Rectal smooth muscle tissue (tissue), 1 donor: ENCODE measurements around the gene CASKIN1.
A peak's percentile ranks its signal among the peaks of the same experiment; 100 is the strongest.
"Not testable (repeated sequence)": the region's sequence is repeated elsewhere in the genome, so short reads cannot be mapped to it uniquely, and the experiment has no call there.

Source experiments
- H3K27ac ChIP-seq: one replicate; pipeline ENCODE4 v1.7.0; 2013; ENCODE audit warnings: low read depth, low read length, inconsistent platforms
- H3K27me3 ChIP-seq: one replicate; pipeline ENCODE4 v1.7.0; 2013; ENCODE audit warnings: low read length; ENCODE audit not compliant: control insufficient read depth, insufficient read depth
- H3K36me3 ChIP-seq: one replicate; pipeline ENCODE4 v1.7.0; 2013; ENCODE audit warnings: low read length; ENCODE audit not compliant: control insufficient read depth, insufficient read depth
- H3K4me1 ChIP-seq: one replicate; pipeline ENCODE4 v1.7.0; 2013; ENCODE audit warnings: low read length; ENCODE audit not compliant: control insufficient read depth, insufficient read depth
- H3K4me3 ChIP-seq: one replicate; pipeline ENCODE4 v1.7.0; 2013; ENCODE audit warnings: low read length
- H3K9ac ChIP-seq: one replicate; pipeline ENCODE4 v1.7.0; 2013; ENCODE audit warnings: low read length

Gene CASKIN1

GRCh38 chr16:2148714-2149629 is 47.4 kb downstream of the CASKIN1 start:
- Histone ChIP-seq H3K36me3 (peaks cover 4% of the 10 kb centered on the region), H3K4me3 (peak overlapping the region; percentile 55), H3K9ac (no peak overlapping the region), H3K27me3 (peaks cover 3% of the 10 kb centered on the region), H3K4me1 (peaks cover 18% of the 10 kb centered on the region), H3K27ac (no peak overlapping the region)

- Histone ChIP-seq H3K4me3 (peak within 1 kb of the TSS; percentile 62), H3K27ac (peak within 1 kb of the TSS; percentile 48), H3K9ac (peak within 1 kb of the TSS; percentile 21), H3K36me3 (peaks cover 4% of the 10 kb centered on the region), H3K27me3 (peaks cover 3% of the 10 kb centered on the region), H3K4me1 (peaks cover 12% of the 10 kb centered on the region)
Observed at GRCh38 chr16:2147981-2148671, 48.3 kb downstream of the CASKIN1 start, which contains the start of gene RAB26. Gene RAB26 (plus strand): TSS chr16:2148625. CDS start chr16:2148784, 159 bp downstream.

GRCh38 chr16:2147378-2147777 is 49.0 kb downstream of the CASKIN1 start:
- H3K4me1 ChIP-seq: peaks cover 5% of the 10 kb centered on the region
- no peak overlapping the region for H3K9ac ChIP-seq

GRCh38 chr16:2145843-2146242 is 50.6 kb downstream of the CASKIN1 start:
- no peaks in the 10 kb centered on the region for H3K27me3 ChIP-seq
- H3K4me1 ChIP-seq: peaks cover 5% of the 10 kb centered on the region
- no peak overlapping the region for H3K27ac ChIP-seq
- H3K4me3 ChIP-seq: no peak overlapping the region
- H3K9ac ChIP-seq: no peak overlapping the region
- H3K36me3 ChIP-seq: no peaks in the 10 kb centered on the region

More at GRCh38 chr16:2147378-2147777, 49.0 kb downstream of the CASKIN1 start:
- Histone ChIP-seq H3K36me3 (peaks cover 4% of the 10 kb centered on the region), H3K27me3 (peaks cover 3% of the 10 kb centered on the region), H3K4me3 (no peak overlapping the region), H3K27ac (no peak overlapping the region)

GRCh38 chr16:2143878-2144485 is 52.4 kb downstream of the CASKIN1 start:
- Histone ChIP-seq H3K27me3 (no peaks in the 10 kb centered on the region), H3K9ac (no peak overlapping the region)

GRCh38 chr16:2142942-2143877 is 53.2 kb downstream of the CASKIN1 start:
- Histone ChIP-seq H3K4me3 (no peak overlapping the region), H3K36me3 (no peaks in the 10 kb centered on the region), H3K9ac (no peak overlapping the region), H3K4me1 (no peaks in the 10 kb centered on the region), H3K27me3 (no peaks in the 10 kb centered on the region), H3K27ac (no peak overlapping the region)

More at GRCh38 chr16:2143878-2144485, 52.4 kb downstream of the CASKIN1 start:
- Histone ChIP-seq H3K36me3 (no peaks in the 10 kb centered on the region), H3K27ac (no peak overlapping the region), H3K4me1 (peaks cover 2% of the 10 kb centered on the region), H3K4me3 (no peak overlapping the region)

- H3K27me3 ChIP-seq, H3K9ac ChIP-seq, H3K4me1 ChIP-seq, H3K36me3 ChIP-seq: not testable (repeated sequence)
- peak within 1 kb of the TSS; percentile 59 for H3K4me3 ChIP-seq
- H3K27ac ChIP-seq: peak within 1 kb of the TSS; percentile 66
Observed at GRCh38 chr16:2135770-2136490, 60.5 kb downstream of the CASKIN1 start, which contains the start of gene PKD1. Gene PKD1 (minus strand): TSS chr16:2135898. CDS start chr16:2135689, 209 bp downstream.

GRCh38 chr16:2135071-2135470 is 61.3 kb downstream of the CASKIN1 start:
- peak overlapping the region; percentile 58 for H3K27ac ChIP-seq
- H3K4me3 ChIP-seq: peak overlapping the region; percentile 59
- H3K36me3 ChIP-seq, H3K4me1 ChIP-seq, H3K9ac ChIP-seq, H3K27me3 ChIP-seq: not testable (repeated sequence)

GRCh38 chr16:2133797-2134196 is 62.6 kb downstream of the CASKIN1 start:
- H3K36me3 ChIP-seq, H3K9ac ChIP-seq, H3K27me3 ChIP-seq, H3K4me3 ChIP-seq, H3K4me1 ChIP-seq: not testable (repeated sequence)
- H3K27ac ChIP-seq: peak overlapping the region; percentile 40

GRCh38 chr16:2129890-2130447 is 66.4 kb downstream of the CASKIN1 start:
- H3K4me1 ChIP-seq: peaks cover 21% of the 10 kb centered on the region
- not testable (repeated sequence) for H3K27me3 ChIP-seq, H3K9ac ChIP-seq, H3K4me3 ChIP-seq, H3K36me3 ChIP-seq
- H3K27ac ChIP-seq: peak overlapping the region; percentile 40

GRCh38 chr16:2129251-2129650 is 67.2 kb downstream of the CASKIN1 start:
- not testable (repeated sequence) for H3K9ac ChIP-seq, H3K36me3 ChIP-seq, H3K27me3 ChIP-seq, H3K4me3 ChIP-seq
- peaks cover 21% of the 10 kb centered on the region for H3K4me1 ChIP-seq
- H3K27ac ChIP-seq: peak overlapping the region; percentile 51
